ENCODE measurements around the gene SUN2. TPM values are rescaled to one million over a fixed set of nuclear protein-coding genes. Genes with fewer than 3 reads are reported as not detected.

SUN2 gene
- total and polyA plus RNA-seq, 4 donors = 95.4 to 495 (median 289) TPM

DNA sequence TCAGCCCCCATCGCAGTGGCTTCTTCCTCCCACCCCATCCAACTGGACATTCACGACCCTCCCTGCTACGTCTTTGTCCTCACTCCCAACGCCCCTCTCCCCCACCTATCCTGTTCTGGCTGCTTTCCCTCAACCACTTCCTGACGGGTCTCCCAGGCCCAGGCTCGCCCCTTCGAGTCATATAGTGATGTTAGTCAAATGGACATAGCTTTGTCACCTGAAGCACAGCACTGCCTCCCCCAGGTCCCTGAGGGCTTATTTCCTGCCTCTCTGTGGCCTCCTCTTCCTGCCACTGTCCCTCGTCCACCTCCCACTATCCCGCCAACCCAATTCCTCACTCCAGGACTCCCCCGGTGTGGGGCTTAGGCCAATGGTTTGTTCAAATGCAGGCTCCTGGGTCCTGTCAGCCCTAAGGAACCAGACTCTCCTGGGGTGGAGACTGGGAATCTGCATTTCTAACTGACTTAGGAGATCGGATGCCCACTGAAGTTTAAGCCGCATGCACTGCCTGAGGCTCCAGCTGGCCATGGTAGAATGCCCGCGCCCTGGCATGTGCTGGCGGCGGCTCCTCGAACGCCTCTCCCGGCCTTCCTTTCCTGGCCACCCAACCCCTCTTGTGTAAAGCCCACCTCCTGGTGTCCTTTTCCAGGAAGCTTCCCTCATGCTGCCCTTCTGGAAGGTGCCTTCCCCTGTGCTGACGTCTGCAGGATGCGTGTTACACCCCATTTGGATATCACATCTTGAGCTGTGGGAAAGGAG, 18.3 kb downstream of the SUN2 start:
- 81 to 85% methylated on average over 21 of the region's 21 CpGs for WGBS, 2 donors
- Histone ChIP-seq H3K27me3 (ENCODE audit: control insufficient read depth in 1 of 2, insufficient read depth in 2 of 2, low read length in 1 of 2) (no peaks in the 10 kb centered on the region), H3K9me3 (ENCODE audit: control insufficient read depth, low read length) (no peaks in the 10 kb centered on the region), H3K4me1 (ENCODE audit: control insufficient read depth in 1 of 2, insufficient read depth in 2 of 2, low read length in 2 of 2) (no peaks in the 10 kb centered on the region), H3K27ac (ENCODE audit: low read depth in 1 of 2, low read length in 2 of 2) (no peak overlapping the region), H3K36me3 (ENCODE audit: control insufficient read depth in 1 of 2, insufficient read depth in 2 of 2, low read length in 1 of 2) (peaks cover 11 to 40% of the 10 kb centered on the region in 2 donors), H3K4me3 (ENCODE audit: low read length in 2 of 2) (no peak overlapping the region)
- no peak for ATAC-seq (ENCODE audit: low FRiP score)
- intact Hi-C loops (cut with DNase I) = no loop called here
- peak in 1 of 2 donors; percentile 33 for DNase-seq

DNA sequence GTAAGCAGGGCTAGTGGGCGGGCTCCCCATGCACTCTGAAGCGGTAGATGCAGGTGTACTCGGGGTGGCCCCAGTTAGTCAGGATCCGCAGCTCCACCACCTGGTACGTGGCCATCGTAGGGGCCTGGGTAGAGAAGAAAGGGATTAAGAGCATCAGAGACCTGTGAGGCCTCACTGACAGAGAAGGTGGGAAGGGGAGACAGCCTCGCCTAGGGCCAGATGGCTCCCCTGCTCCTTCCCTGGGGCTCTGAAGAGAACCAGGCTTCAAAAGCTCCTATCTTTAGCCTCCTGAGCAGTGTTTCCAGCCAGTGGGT, 19.6 kb downstream of the SUN2 start:
- H3K36me3 ChIP-seq (ENCODE audit: control insufficient read depth in 1 of 2, insufficient read depth in 2 of 2, low read length in 1 of 2) = peaks cover 11 to 32% of the 10 kb centered on the region in 2 donors
- no peak for ATAC-seq (ENCODE audit: low FRiP score)
- H3K27ac ChIP-seq (ENCODE audit: low read depth in 1 of 2, low read length in 2 of 2) = no peak overlapping the region
- 84 to 87% methylated on average over 7 of the region's 7 CpGs for WGBS, 2 donors
- H3K27me3 ChIP-seq (ENCODE audit: control insufficient read depth in 1 of 2, insufficient read depth in 2 of 2, low read length in 1 of 2) = no peaks in the 10 kb centered on the region
- no peak overlapping the region for H3K4me3 ChIP-seq (ENCODE audit: low read length in 2 of 2)
- H3K4me1 ChIP-seq (ENCODE audit: control insufficient read depth in 1 of 2, insufficient read depth in 2 of 2, low read length in 2 of 2) = peaks cover 0 to 3% of the 10 kb centered on the region in 2 donors
- DNase-seq = peak in 1 of 2 donors; percentile 44
- intact Hi-C loops (cut with DNase I) = no loop called here
- no peaks in the 10 kb centered on the region for H3K9me3 ChIP-seq (ENCODE audit: control insufficient read depth, low read length)

DNA sequence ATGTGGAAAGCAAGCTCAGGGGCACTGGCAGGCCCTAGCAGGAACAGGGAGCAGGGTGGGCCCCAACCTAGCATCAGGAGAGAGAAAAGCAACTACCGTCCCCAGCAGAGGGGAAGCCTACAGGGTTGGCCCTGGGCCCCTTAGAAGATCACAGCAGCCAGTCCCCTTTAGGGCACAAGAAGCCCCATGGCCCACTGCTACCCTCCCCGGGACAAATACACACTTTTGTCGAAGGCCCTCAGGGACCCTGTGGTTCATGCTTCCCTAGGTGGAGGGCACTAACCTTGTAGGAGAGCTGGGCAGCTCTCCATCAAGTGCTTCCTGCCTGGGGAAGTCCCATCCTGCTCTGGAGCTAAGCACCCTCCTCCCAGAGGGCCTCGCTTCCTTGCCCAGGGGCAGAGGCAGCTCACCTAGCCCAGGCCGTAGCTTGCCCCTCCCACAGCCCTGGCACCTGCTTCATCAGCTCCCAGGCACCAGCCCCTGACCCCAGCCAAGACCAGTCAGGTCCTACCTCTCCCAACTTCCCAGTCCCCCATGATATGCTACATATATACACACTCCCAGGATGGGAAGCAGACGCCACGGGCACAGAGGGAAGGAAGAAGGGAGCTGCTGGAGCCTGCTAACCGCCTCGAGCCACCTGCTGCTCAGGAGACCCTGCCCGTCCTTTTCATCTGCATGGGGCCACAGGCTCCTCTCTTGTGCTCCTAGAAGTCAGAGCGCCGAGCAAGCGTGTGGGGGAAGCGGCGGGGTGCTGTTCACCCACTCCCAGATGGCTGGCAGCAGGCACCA, 20.1 kb downstream of the SUN2 start:
- H3K27me3 ChIP-seq (ENCODE audit: control insufficient read depth in 1 of 2, insufficient read depth in 2 of 2, low read length in 1 of 2) = no peaks in the 10 kb centered on the region
- 82 to 89% methylated on average over 15 of the region's 15 CpGs for WGBS, 2 donors
- no peak overlapping the region for H3K4me3 ChIP-seq (ENCODE audit: low read length in 2 of 2)
- DNase-seq (peak in 1 of 2 donors; percentile 50), ATAC-seq (ENCODE audit: low FRiP score) (no peak)
- intact Hi-C loops (cut with DNase I) = no loop called here
- H3K4me1 ChIP-seq (ENCODE audit: control insufficient read depth in 1 of 2, insufficient read depth in 2 of 2, low read length in 2 of 2) = peaks cover 0 to 3% of the 10 kb centered on the region in 2 donors
- peaks cover 9 to 28% of the 10 kb centered on the region in 2 donors for H3K36me3 ChIP-seq (ENCODE audit: control insufficient read depth in 1 of 2, insufficient read depth in 2 of 2, low read length in 1 of 2)
- H3K27ac ChIP-seq (ENCODE audit: low read depth in 1 of 2, low read length in 2 of 2) = peak overlapping the region in 1 of 2 donors; percentile 16
- H3K9me3 ChIP-seq (ENCODE audit: control insufficient read depth, low read length) = no peaks in the 10 kb centered on the region

GRCh38 chr22:38735126-38735464, 20.7 kb downstream of the SUN2 start:
- Histone ChIP-seq H3K9me3 (ENCODE audit: control insufficient read depth, low read length) (no peaks in the 10 kb centered on the region), H3K4me3 (ENCODE audit: low read length in 2 of 2) (no peak overlapping the region), H3K4me1 (ENCODE audit: control insufficient read depth in 1 of 2, insufficient read depth in 2 of 2, low read length in 2 of 2) (peaks cover 0 to 3% of the 10 kb centered on the region in 2 donors), H3K27ac (ENCODE audit: low read depth in 1 of 2, low read length in 2 of 2) (no peak overlapping the region), H3K36me3 (ENCODE audit: control insufficient read depth in 1 of 2, insufficient read depth in 2 of 2, low read length in 1 of 2) (peaks cover 4 to 26% of the 10 kb centered on the region in 2 donors), H3K27me3 (ENCODE audit: control insufficient read depth in 1 of 2, insufficient read depth in 2 of 2, low read length in 1 of 2) (no peaks in the 10 kb centered on the region)
- no peak for ATAC-seq (ENCODE audit: low FRiP score)
- intact Hi-C loops (cut with DNase I) = no loop called here
- 88 to 92% methylated on average over 7 of the region's 7 CpGs for WGBS, 2 donors
- DNase-seq = peak in 1 of 2 donors; percentile 23

GRCh38 chr22:38734421-38735100, 21.2 kb downstream of the SUN2 start:
- intact Hi-C loops (cut with DNase I) = no loop called here
- Histone ChIP-seq H3K36me3 (ENCODE audit: control insufficient read depth in 1 of 2, insufficient read depth in 2 of 2, low read length in 1 of 2) (peaks cover 4 to 24% of the 10 kb centered on the region in 2 donors), H3K27ac (ENCODE audit: low read depth in 1 of 2, low read length in 2 of 2) (peak overlapping the region in 1 of 2 donors; percentile 5), H3K9me3 (ENCODE audit: control insufficient read depth, low read length) (no peaks in the 10 kb centered on the region), H3K4me3 (ENCODE audit: low read length in 2 of 2) (no peak overlapping the region), H3K4me1 (ENCODE audit: control insufficient read depth in 1 of 2, insufficient read depth in 2 of 2, low read length in 2 of 2) (peaks cover 0 to 3% of the 10 kb centered on the region in 2 donors), H3K27me3 (ENCODE audit: control insufficient read depth in 1 of 2, insufficient read depth in 2 of 2, low read length in 1 of 2) (no peaks in the 10 kb centered on the region)
- DNase-seq (peak; percentile 39 to 46), ATAC-seq (ENCODE audit: low FRiP score) (no peak)
- WGBS, 2 donors = 85 to 87% methylated on average over 13 of the region's 13 CpGs

DNA sequence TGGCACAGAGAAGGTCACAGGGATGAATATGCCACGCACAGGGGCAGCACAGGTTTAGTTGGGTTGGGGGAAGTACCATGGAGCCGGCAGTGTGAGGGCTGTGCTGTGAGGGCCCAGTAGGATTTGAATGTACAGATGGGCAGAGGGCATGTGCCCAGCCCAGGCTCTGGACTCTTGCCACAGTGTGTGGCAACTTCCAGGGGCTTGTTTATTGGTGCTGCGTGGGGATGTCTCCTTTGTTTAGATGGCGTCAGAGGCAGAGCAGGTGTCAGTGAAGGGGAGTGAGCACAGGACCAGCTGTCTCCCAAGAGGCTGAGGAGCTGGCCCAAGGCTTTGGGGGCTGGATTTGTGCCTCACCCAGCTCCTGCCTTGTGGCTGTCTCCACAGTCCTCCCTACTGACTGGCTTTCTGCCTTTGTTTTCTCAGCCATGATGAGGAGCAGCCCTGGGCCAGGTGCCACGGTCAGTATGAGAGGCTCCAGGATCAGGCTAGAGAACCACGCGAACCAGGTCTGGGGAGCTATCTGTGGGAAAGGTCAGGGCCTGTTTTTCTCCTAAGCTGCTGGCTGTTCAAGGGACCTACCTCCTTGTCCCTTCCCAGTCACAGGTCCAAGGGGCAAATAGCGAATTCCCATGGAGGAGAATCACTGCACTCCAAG, 21.9 kb downstream of the SUN2 start:
- peak; percentile 6 for ATAC-seq (ENCODE audit: low FRiP score)
- DNase-seq = peak; percentile 45 to 74
- peaks cover 4 to 20% of the 10 kb centered on the region in 2 donors for H3K36me3 ChIP-seq (ENCODE audit: control insufficient read depth in 1 of 2, insufficient read depth in 2 of 2, low read length in 1 of 2)
- intact Hi-C loops (cut with DNase I) = no loop called here
- 35 to 41% methylated on average over 8 of the region's 8 CpGs for WGBS, 2 donors
- H3K4me3 ChIP-seq (ENCODE audit: low read length in 2 of 2) = no peak overlapping the region
- H3K27ac ChIP-seq (ENCODE audit: low read depth in 1 of 2, low read length in 2 of 2) = peak overlapping the region in 1 of 2 donors; percentile 74
- no peaks in the 10 kb centered on the region for H3K9me3 ChIP-seq (ENCODE audit: control insufficient read depth, low read length)
- no peaks in the 10 kb centered on the region for H3K27me3 ChIP-seq (ENCODE audit: control insufficient read depth in 1 of 2, insufficient read depth in 2 of 2, low read length in 1 of 2)
- peaks cover 0 to 3% of the 10 kb centered on the region in 2 donors for H3K4me1 ChIP-seq (ENCODE audit: control insufficient read depth in 1 of 2, insufficient read depth in 2 of 2, low read length in 2 of 2)

- Histone ChIP-seq H3K9me3 (ENCODE audit: control insufficient read depth, low read length) (no peaks in the 10 kb centered on the region), H3K27ac (ENCODE audit: low read depth in 1 of 2, low read length in 2 of 2) (peak overlapping the region in 1 of 2 donors; percentile 74), H3K36me3 (ENCODE audit: control insufficient read depth in 1 of 2, insufficient read depth in 2 of 2, low read length in 1 of 2) (peaks cover 0 to 16% of the 10 kb centered on the region in 2 donors), H3K4me1 (ENCODE audit: control insufficient read depth in 1 of 2, insufficient read depth in 2 of 2, low read length in 2 of 2) (peaks cover 0 to 3% of the 10 kb centered on the region in 2 donors), H3K27me3 (ENCODE audit: control insufficient read depth in 1 of 2, insufficient read depth in 2 of 2, low read length in 1 of 2) (no peaks in the 10 kb centered on the region), H3K4me3 (ENCODE audit: low read length in 2 of 2) (no peak overlapping the region)
- intact Hi-C loops (cut with DNase I) = no loop called here
- WGBS, 2 donors = 27 to 30% methylated on average over 4 of the region's 4 CpGs
- ATAC-seq (ENCODE audit: low FRiP score) = peak; percentile 27
- peak; percentile 58 to 82 for DNase-seq
Measured at GRCh38 chr22:38733329-38733723, 22.5 kb downstream of the SUN2 start.

DNA sequence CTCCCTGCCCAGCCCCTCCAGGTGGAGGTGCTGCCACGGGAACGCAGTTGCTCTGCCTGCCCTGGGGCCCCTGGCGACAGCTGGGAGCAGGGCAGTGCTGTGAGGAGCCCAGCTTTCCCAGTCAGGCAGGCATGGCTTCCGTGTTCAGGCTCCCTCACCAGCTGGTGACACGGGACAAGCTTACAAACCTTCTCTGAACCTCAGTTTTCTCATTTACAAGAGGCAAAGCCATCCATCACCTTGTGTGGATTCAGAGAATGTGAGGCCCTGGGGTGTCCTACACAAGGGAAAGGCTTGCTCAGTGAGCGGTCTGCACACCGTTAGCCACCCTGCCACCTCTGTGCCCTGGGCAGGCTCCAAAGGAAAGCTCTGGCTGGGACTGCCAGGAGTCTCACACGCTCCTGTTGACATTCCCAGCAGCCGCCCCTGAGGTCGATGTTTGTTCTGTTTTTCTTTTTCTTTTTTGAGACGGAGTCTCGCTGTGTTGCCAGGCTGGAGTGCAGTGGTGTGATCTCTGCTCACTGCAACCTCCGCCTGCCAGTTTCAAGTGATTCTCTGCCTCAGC, 23.5 kb downstream of the SUN2 start:
- Histone ChIP-seq H3K4me1 (ENCODE audit: control insufficient read depth in 1 of 2, insufficient read depth in 2 of 2, low read length in 2 of 2) (peaks cover 0 to 3% of the 10 kb centered on the region in 2 donors), H3K27me3 (ENCODE audit: control insufficient read depth in 1 of 2, insufficient read depth in 2 of 2, low read length in 1 of 2) (no peaks in the 10 kb centered on the region), H3K36me3 (ENCODE audit: control insufficient read depth in 1 of 2, insufficient read depth in 2 of 2, low read length in 1 of 2) (peaks cover 0 to 15% of the 10 kb centered on the region in 2 donors), H3K27ac (ENCODE audit: low read depth in 1 of 2, low read length in 2 of 2) (peak overlapping the region in 1 of 2 donors; percentile 72), H3K4me3 (ENCODE audit: low read length in 2 of 2) (no peak overlapping the region), H3K9me3 (ENCODE audit: control insufficient read depth, low read length) (no peaks in the 10 kb centered on the region)
- peak; percentile 55 to 76 for DNase-seq
- WGBS, 2 donors = 17 to 18% methylated on average over 13 of the region's 13 CpGs
- peak; percentile 53 for ATAC-seq (ENCODE audit: low FRiP score)
- intact Hi-C loops (cut with DNase I) = no loop called here

All from aorta (tissue), 5 donors.